HG03039 (cell line): ENCODE results near the gene RIN3.
"Not testable (repeated sequence)": the region's sequence is repeated elsewhere in the genome, so short reads cannot be mapped to it uniquely, and the experiment has no call there.

ENCODE experiments used
- ATAC-seq: cut with Tn5 transposase; IDR thresholded peaks from one replicate; pipeline ENCODE4 v1.9.1; 2021; ENCODE audit warnings: mild to moderate bottlenecking, moderate library complexity; ENCODE audit not compliant: unreplicated experiment

RIN3 gene

DNA sequence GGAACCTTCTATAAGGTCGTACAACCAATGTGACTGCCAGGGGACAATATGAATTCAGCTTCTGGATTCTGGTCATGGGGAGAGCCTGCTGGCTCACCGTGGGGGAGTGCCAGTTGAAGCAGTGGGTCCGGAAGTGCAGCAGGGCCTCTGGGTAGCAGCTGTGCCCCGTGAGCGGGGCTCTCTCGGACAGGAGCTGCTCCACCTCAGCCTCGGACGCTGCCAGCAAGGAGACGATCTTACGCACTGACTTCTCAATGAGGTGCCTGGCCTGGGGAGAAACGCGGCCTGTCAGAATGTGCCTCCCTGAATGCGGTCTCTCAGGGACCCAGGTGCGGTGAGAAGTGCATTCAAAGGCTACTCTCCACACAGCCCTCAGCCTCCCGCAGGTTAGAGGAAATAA, 192.8 kb downstream of the RIN3 start:
- ATAC-seq: no peak

DNA sequence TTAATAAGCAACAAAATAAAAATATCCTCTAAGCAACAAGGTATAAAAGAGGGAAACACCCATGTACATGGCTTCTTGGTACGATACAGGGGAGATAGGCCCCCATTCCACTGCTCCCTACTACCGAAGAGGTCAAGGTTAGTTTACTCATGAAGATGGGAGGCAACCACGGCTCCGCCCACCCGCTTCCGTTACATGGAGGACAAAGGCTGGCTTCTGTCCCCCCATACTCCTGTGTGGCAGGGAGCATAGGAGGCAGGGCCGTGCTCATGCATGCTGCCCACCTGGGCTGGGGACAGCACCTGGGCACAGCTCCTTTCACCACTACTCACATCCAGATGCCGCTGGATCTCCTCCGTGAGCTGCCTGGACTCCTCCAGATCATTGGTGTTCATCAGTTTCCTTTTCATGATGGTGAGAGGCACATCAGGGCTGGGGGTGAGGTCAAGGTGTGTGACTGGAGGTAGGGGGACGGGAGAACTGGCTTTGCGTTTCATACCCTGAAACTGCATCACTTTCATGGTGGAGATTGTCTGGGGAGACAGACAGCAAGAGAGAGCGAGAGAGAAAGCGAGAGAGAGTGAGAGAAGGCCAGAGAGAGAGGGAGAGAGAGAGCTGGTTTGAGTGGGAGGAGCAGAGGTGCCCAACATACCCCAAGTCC, 195.9 kb downstream of the RIN3 start:
- ATAC-seq: no peak

- no peak for ATAC-seq
Measured at GRCh38 chr14:92710001-92710341, 196.4 kb downstream of the RIN3 start.

DNA sequence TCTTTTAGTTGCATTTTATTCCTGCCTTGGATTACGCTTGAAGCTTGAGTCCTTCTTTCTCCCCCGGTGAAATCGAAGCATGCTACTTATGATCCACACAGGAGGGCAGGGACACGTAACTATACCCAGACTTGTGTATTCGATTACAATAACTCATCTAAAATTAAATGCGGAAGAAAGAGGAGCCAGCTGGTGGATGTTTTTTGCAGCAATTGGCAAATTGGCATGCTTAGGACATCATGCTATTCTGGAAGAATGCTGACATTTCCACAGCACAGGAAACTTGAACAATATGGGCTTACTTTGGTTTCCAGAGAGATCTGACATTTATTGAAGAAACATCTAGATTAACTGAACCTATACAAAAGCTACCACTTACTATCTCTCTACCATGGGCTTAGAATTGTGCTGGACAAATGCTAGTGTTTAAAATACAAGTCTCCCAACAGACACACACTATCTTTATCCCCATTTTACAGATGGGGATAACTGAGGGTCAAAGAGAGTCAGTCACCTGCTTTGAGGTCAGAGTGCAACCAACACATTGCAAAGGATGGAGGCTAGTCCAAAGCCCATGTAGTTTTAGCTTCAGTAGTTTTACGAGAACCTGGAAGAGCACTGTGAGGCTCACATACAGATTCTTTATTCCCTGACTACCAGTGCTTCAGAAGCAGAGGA, 198.5 kb downstream of the RIN3 start:
- no peak for ATAC-seq

DNA sequence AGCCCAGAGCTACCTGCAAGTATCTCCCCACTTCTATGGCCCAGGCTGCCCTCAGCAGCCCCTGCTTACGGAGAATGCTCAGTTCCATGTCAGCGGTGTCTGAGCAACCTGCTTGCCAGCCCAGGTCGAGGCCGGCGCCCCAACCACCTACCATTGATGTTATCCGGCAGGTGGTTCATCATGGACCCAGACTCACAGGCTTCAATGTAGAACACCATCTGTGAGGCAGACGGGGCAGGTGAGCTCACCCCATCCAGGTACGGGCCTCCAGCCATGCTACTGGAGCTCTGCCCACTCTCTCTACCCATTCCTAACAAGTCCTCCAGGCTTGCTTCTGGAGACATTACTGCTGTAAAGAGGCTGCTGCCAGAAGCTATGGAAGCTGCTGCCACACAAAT, 199.1 kb downstream of the RIN3 start:
- ATAC-seq: no peak

- ATAC-seq: not testable (repeated sequence)
Measured at GRCh38 chr14:92714739-92715307, 201.2 kb downstream of the RIN3 start.

- no peak for ATAC-seq
Measured at GRCh38 chr14:92716131-92716530, 202.6 kb downstream of the RIN3 start.

GRCh38 chr14:92717571-92718042, 204.0 kb downstream of the RIN3 start:
- no peak for ATAC-seq

DNA sequence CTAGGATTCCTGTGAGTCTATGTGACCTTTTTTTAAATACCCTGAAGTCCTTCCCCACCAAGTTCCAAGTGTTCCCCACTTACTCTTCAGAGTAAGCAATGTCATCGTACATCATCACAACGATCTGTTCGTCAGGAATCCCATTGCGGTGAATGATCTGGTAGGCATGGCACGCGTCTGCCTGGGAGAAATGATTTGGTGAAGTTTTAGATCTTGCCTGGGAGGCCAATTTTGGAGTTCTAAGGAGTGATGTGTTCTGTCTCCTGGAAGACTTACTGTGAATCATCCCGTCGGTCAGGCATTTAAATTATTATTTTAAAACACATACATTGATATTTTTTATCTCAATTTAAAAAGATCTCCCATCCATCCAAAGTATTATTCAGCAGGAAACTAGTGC, 205.1 kb downstream of the RIN3 start:
- no peak for ATAC-seq

- no peak for ATAC-seq
Measured at GRCh38 chr14:92719421-92719820, 205.8 kb downstream of the RIN3 start.

- ATAC-seq: no peak
Measured at GRCh38 chr14:92719890-92720323, 206.3 kb downstream of the RIN3 start.

- ATAC-seq: no peak
Measured at GRCh38 chr14:92724516-92725340, 211.1 kb downstream of the RIN3 start.

- no peak for ATAC-seq
Measured at GRCh38 chr14:92726135-92726932, 212.8 kb downstream of the RIN3 start.

GRCh38 chr14:92726933-92727262, 213.3 kb downstream of the RIN3 start:
- no peak for ATAC-seq

GRCh38 chr14:92728759-92729364, 215.3 kb downstream of the RIN3 start:
- no peak for ATAC-seq

DNA sequence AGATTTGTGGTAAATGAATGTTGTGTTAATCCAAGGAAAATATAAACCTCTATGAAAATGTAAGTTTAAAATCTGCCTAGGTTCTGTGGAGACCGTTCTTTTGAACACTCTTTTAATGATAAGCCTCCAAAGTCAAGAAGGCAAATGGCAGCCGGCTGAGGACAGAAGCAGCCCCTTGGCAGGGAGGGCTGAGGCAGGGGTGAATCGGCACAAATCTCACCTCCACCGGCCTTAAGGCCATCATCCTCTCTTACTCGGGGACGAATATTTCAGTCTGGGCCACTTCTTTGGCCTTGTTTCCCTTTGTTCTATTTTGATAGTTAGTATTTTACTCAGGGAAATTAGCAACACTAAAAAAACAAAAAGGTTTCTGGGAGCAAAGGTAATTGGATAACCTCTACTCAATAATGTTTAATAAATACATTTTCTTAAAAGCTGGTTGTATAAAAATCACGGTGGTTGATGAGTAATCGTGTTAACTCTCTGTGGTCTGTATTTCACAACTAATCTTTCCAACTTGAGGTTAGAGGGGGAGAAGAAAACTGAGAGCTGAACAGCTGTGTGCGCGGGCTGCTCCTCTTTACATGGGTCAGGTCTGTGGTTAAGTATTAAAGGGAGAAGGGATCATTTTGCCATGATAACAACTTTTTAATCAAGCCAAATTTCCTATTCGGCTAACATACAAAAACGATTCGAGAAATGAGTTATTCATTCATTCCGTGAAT, 216.2 kb downstream of the RIN3 start:
- ATAC-seq: peak; percentile 85

DNA sequence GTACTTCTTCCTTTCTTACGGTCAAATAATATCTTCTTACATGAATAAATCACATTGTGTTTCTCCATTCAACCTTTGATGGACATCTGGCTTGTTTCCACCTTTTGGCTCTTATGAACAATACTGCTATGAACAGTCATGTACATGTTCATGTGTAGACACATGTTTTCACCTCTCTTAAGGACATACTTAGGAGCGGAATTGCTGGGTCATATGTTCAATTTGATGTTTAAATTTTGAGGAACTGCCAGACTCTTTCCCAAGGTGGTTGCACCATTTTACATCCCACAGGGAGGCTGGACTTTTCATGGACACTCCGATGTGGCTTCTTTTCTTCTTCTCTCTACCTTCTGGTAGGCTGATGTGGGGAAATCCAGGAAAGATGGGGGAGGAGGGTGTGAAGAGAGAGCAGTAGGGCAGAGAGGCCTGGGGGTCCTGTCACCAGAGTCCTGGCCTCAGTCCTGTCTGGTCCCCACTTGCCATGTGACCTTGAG, 218.1 kb downstream of the RIN3 start:
- ATAC-seq: no peak

DNA sequence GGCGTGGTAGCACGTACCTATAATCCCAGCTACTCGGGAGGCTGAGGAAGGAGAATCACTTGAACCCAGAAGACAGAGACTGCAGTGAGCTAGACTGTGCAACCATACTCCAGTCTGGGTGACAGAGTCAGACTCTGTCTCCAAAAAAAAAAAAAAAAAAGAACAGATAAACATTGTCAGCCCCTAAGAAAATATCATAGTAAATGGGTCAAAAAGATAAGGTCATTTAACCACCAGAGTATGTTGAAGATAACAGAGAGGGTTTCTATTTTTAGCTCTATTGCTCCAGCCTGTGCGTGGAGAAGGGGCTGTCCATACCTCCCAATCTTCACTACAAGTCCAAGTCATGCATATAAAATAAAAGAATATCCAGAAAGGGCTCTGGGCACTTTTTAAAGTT, 219.4 kb downstream of the RIN3 start:
- ATAC-seq: no peak

- no peak for ATAC-seq
Measured at GRCh38 chr14:92734618-92735017, 221.0 kb downstream of the RIN3 start.

GRCh38 chr14:92735344-92735743, 221.8 kb downstream of the RIN3 start:
- ATAC-seq: no peak
